Measurements from ENCODE around the gene ANKS4B. TPM values are rescaled to one million over a fixed set of nuclear protein-coding genes. Genes with fewer than 3 reads are reported as not detected.

The ANKS4B gene
- total RNA-seq, 2 experiments from 2014 or later, result not detected

DNA sequence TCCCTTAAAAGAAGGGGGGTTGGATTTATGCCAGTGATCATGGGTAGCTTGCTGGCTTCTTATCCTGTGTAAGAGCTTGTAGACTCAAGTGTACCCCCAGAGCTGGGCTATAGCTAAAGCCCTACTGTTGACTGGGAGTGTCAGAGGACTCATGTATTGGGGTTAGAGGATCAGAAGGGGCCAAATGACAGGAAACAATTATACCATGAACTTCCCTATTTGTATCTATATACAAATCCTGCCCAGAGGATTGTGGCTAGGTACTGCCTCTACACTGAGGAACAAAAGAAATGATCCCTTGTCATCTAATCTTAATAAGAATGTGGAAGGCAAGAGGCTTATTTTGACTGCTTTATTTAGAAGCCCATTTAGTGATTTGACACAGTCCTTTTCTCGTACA is 36.4 kb upstream of the ANKS4B start:
- CTCF ChIA-PET, result interaction anchor here (0.9 to 1.0 kb wide), 3 partner anchors 9 to 329 kb away, joined by 3 to 4 read pairs (median 4); no protein-coding TSS in a partner anchor
- ATAC-seq (no peak), DNase-seq (no peak)
- Mint-ChIP-seq H3K36me3 (ENCODE audit: low read depth) (no peaks in the 10 kb centered on the region), H3K27ac (no peak overlapping the region), H3K27me3 (peaks cover 7% of the 10 kb centered on the region), H3K4me3 (no peak overlapping the region), H3K4me1 (peaks cover 9% of the 10 kb centered on the region), H3K9me3 (ENCODE audit: low read depth) (no peaks in the 10 kb centered on the region)
- POLR2A ChIA-PET, result no interaction called here
- intact Hi-C loops (cut with DNase I, micrococcal nuclease), result no loop called here

DNA sequence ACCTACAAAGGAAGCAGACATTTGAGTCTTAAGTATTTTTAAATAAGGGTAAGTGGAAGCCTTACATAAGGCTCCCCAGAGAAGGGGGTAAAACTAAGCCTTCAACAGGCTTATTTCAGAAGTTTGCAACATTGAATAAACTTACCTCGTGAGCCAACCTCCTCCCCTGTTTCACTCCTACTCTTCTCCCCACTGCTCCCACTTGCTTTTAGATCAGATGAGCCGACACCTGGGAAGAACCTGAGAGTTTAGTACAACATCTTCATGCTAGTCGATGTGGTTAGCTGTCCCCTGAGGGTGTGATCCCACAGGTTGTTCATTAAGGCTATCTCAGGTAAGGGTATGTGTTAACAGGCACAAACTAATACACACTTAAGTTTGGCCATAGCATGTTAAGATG is 35.9 kb upstream of the ANKS4B start:
- POLR2A ChIA-PET, result no interaction called here
- ATAC-seq, result no peak
- CTCF ChIA-PET, result interaction anchor here (0.9 to 1.0 kb wide), 2 partner anchors 9 to 14 kb away, joined by 4 read pairs; no protein-coding TSS in a partner anchor

DNA sequence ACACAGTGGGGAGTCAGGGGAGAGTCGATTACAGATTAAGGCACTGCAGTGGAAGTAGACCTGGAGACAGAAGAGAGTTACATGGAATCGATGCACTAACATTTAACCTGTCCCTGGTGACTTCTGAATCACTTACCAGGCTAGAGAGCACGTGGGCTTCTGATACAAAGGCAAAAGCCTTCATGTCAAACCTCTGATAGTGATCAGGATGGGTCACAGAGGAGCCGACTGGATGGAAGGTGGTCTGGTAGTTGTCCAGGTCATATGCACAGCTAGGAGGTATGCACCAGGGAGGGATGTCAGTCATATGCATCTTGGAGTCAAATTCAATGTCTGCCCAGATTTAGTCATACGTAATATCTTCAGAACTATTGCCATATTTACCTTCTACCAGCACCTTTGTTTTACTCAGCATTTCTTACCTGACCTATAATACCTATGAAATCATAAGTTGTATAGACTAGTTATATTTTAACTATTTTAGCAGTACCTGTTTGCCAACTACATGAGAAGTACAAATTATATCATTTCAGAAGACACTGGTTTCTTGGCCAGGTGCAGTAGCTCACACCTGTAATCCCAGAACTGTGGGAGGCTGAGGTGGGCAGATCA is 33.8 kb upstream of the ANKS4B start:
- no peak overlapping the region for H3K27ac Mint-ChIP-seq
- POLR2A ChIA-PET, result no interaction called here
- no peak for ATAC-seq
- no peak for DNase-seq
- H3K36me3 Mint-ChIP-seq (ENCODE audit: low read depth), result no peaks in the 10 kb centered on the region
- intact Hi-C loops (cut with DNase I, micrococcal nuclease), result loop anchor here in 1 of 2 experiments (10.0 kb wide), 1 partner anchor 65 kb away; no protein-coding TSS in a partner anchor
- H3K4me1 Mint-ChIP-seq, result peaks cover 4% of the 10 kb centered on the region
- peaks cover 9% of the 10 kb centered on the region for H3K27me3 Mint-ChIP-seq
- no peak overlapping the region for H3K4me3 Mint-ChIP-seq
- CTCF ChIA-PET, result interaction anchor here (1.1 to 1.2 kb wide), 2 partner anchors 10 to 11 kb away, joined by 3 to 8 read pairs; no protein-coding TSS in a partner anchor
- H3K9me3 Mint-ChIP-seq (ENCODE audit: low read depth), result no peaks in the 10 kb centered on the region

More for the DNA sequence above, 35.9 kb upstream of the ANKS4B start:
- Mint-ChIP-seq H3K4me3 (no peak overlapping the region), H3K9me3 (ENCODE audit: low read depth) (no peaks in the 10 kb centered on the region), H3K4me1 (peaks cover 9% of the 10 kb centered on the region), H3K36me3 (ENCODE audit: low read depth) (no peaks in the 10 kb centered on the region), H3K27ac (no peak overlapping the region), H3K27me3 (peaks cover 7% of the 10 kb centered on the region)
- intact Hi-C loops (cut with DNase I, micrococcal nuclease), result no loop called here
- no peak for DNase-seq

DNA sequence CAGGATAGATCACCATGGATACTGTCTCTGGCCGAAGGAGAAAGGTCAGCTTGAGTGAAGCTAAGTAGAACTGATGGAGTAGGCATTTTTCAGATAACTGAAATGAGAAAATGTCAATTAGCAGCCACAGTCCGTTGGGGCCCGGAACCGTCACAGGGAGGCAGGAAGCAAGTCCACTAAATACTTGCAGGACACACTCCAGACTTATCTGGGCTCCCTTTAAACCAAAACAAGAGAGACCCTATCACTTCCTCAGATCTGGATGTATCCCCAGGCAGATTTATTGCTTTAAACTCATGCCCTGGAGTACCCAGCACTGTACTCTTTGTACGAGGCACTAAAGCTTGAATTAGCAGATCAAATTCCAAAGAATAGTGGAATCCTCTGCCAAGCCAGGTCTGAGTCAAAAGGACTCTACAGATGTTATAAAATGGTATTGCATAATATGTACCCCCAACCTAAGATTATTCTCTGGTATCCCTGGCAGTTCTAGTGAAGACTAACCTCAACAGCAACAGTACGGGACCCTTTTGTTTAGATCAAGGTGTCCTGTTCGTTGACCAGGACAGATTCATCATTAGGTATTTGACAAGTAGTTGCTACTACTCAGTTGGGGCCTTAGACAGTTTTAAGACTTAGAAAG is 30.2 kb upstream of the ANKS4B start:
- no peak overlapping the region for H3K4me3 Mint-ChIP-seq
- CTCF ChIA-PET, result interaction anchor here (0.9 to 1.1 kb wide), 2 partner anchors 13 to 24 kb away, joined by 3 to 4 read pairs; no protein-coding TSS in a partner anchor
- no peak for DNase-seq

DNA sequence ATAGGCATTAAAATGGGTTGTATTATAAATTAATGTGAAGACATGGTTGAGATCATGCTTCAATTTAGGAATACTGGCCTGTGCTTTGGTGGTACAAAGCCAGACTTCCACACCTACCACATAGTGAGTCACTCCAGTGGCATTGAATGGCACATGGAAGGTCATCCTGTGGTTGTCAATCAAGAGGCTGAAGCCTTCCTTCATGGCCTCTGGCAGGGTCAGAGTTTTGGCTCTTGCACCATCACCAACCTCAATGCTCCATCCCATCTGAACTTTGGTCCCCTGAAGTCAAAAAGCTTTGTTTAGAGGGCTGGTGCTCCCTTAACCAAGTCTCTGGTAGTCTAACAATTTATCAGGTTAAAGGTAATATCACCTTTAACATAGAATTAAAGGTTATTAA is 28.2 kb upstream of the ANKS4B start:
- Mint-ChIP-seq H3K27ac (no peak overlapping the region), H3K27me3 (peaks cover 8% of the 10 kb centered on the region), H3K4me1 (no peaks in the 10 kb centered on the region), H3K9me3 (ENCODE audit: low read depth) (no peaks in the 10 kb centered on the region), H3K4me3 (no peak overlapping the region), H3K36me3 (ENCODE audit: low read depth) (no peaks in the 10 kb centered on the region)
- CTCF ChIA-PET, result no interaction called here
- intact Hi-C loops (cut with DNase I, micrococcal nuclease), result loop anchor here in 1 of 2 experiments (10.0 kb wide), 1 partner anchor 59 kb away; no protein-coding TSS in a partner anchor
- POLR2A ChIA-PET, result no interaction called here
- DNase-seq (no peak), ATAC-seq (no peak)

More for the DNA sequence above, 30.2 kb upstream of the ANKS4B start:
- Mint-ChIP-seq H3K27ac (no peak overlapping the region), H3K36me3 (ENCODE audit: low read depth) (no peaks in the 10 kb centered on the region), H3K9me3 (ENCODE audit: low read depth) (no peaks in the 10 kb centered on the region), H3K27me3 (peaks cover 10% of the 10 kb centered on the region), H3K4me1 (no peaks in the 10 kb centered on the region)
- POLR2A ChIA-PET, result no interaction called here
- ATAC-seq, result no peak
- intact Hi-C loops (cut with DNase I, micrococcal nuclease), result loop anchor here in 1 of 2 experiments (10.0 kb wide), 1 partner anchor 62 kb away; no protein-coding TSS in a partner anchor

DNA sequence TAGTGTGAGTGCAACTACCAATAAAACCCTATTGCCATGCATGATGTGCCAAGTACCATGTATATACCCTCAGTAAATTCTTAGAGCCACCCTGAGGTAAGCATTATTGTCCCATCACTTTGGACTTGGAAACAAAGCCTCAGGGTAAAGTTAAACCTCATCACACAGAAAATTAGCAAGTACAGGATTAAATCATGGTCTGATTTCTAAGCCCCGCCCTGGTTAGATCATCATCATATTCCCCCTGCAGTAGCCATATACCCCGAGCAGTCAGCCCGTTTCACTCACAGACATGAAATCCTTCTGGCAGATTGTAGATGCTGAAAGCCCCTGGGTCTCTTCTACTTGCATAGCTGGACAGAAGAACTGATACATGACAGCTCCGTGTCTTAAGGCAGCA is 26.9 kb upstream of the ANKS4B start:
- Mint-ChIP-seq H3K4me1 (no peaks in the 10 kb centered on the region), H3K9me3 (ENCODE audit: low read depth) (no peaks in the 10 kb centered on the region), H3K4me3 (no peak overlapping the region), H3K27ac (no peak overlapping the region), H3K36me3 (ENCODE audit: low read depth) (no peaks in the 10 kb centered on the region), H3K27me3 (peaks cover 12% of the 10 kb centered on the region)
- CTCF ChIA-PET, result no interaction called here
- no peak for ATAC-seq
- intact Hi-C loops (cut with DNase I, micrococcal nuclease), result loop anchor here in 1 of 2 experiments (10.0 kb wide), 1 partner anchor 58 kb away; no protein-coding TSS in a partner anchor
- no peak for DNase-seq
- POLR2A ChIA-PET, result interaction anchor here (0.6 kb wide), 1 partner anchor 10 kb away, joined by 5 read pairs; no protein-coding TSS in a partner anchor

DNA sequence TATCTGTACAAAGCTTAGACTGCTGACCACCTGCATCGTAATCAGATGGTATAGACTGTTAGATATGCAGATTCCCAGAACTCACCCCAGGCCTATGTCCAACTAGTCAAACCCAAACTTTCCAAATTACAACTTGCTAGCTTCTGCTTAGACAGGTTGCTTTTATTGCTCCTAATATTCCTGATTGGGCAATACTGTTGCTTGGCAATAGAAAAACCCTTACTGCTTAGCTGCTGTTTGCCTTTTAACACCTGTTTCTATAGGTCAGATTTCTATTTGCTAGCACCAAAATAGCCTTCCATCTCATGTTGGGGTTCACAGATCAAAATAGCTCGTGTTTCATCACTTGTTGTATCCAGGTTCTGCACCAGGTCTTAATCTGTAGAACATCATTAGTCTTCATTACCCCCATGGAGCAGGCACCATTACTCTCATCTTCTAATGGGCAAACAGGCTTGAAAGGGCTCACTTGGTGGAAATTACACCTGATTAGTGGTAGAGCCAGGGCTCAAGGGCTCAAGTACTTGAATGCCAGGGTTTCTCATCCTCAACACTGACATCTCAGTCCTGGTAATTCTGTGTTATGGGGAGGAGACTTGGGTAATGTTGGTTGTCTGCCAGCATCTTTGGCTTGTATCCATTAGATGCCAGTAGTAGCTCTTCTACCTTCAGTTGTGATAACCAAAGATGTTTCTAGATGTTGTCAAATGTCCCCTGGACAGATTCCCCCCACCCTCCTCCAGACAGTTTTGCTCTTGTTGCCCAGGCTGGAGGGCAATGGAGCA is 24.9 kb upstream of the ANKS4B start:
- intact Hi-C loops (cut with DNase I, micrococcal nuclease), result loop anchor here in 1 of 2 experiments (10.0 kb wide), 1 partner anchor 56 kb away; no protein-coding TSS in a partner anchor
- Mint-ChIP-seq H3K27me3 (peaks cover 14% of the 10 kb centered on the region), H3K4me3 (no peak overlapping the region), H3K27ac (no peak overlapping the region), H3K36me3 (ENCODE audit: low read depth) (no peaks in the 10 kb centered on the region), H3K9me3 (ENCODE audit: low read depth) (no peaks in the 10 kb centered on the region), H3K4me1 (no peaks in the 10 kb centered on the region)
- POLR2A ChIA-PET, result no interaction called here
- ATAC-seq (no peak), DNase-seq (no peak)
- CTCF ChIA-PET, result no interaction called here

DNA sequence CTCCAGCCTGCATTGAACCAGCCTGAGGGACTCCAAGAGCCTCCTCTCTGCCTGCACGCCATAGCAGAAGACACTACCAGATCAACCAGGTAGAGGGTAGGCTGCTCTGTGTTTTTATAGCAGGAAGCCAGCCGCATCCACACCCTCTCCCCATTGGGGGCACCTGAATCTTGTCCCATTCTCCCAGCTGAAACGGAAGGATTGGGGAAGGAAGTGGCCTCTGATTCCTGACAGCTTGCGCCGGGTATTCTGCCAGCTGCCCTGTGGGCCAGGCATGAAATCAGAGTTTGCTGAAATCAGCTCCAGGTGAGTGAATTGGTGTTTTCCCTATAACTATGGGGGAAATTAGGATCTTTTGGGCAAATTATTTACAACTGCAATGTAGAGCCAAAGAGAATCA is 22.0 kb upstream of the ANKS4B start, which contains the start of gene ZP2:
ZP2 (minus strand) TSS at position 89 of the 400 bp plus-strand sequence; CDS start at position 62, 27 bp downstream.
- Mint-ChIP-seq H3K4me1 (no peaks in the 10 kb centered on the region), H3K27ac (no peak within 1 kb of the TSS), H3K36me3 (ENCODE audit: low read depth) (no peaks in the 10 kb centered on the region), H3K27me3 (peaks cover 14% of the 10 kb centered on the region), H3K4me3 (no peak within 1 kb of the TSS), H3K9me3 (ENCODE audit: low read depth) (no peaks in the 10 kb centered on the region)
- ATAC-seq (no peak), DNase-seq (no peak)
- POLR2A ChIA-PET, result no interaction called here
- CTCF ChIA-PET, result no interaction called here
- intact Hi-C loops (cut with DNase I, micrococcal nuclease), result no loop called here

DNA sequence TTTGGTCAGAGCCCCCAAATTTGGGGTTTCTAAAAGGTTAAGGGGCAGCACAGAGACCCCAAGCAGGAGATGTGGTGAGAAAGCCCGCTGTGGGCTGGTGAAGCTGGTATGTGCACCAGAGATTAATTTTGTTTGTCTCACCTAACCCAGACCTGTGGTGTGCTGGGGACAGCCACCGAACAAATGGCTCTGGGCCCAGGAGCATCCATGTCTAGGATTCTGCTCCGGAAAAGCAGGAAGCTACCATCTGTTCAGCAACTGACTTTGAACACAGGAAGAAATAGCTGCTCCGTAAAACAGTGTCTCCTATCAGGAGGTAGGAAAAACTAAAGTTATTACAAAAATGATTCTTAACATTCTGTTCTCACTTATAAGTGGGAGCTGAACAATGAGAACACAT is 19.4 kb upstream of the ANKS4B start:
- Mint-ChIP-seq H3K4me1 (no peaks in the 10 kb centered on the region), H3K9me3 (ENCODE audit: low read depth) (no peaks in the 10 kb centered on the region), H3K4me3 (no peak overlapping the region), H3K27me3 (peaks cover 17% of the 10 kb centered on the region), H3K36me3 (ENCODE audit: low read depth) (no peaks in the 10 kb centered on the region), H3K27ac (no peak overlapping the region)
- DNase-seq (no peak), ATAC-seq (no peak)
- intact Hi-C loops (cut with DNase I, micrococcal nuclease), result no loop called here
- CTCF ChIA-PET, result interaction anchor here (0.6 kb wide), 1 partner anchor 1416 kb away, joined by 4 read pairs; no protein-coding TSS in a partner anchor
- POLR2A ChIA-PET, result no interaction called here

DNA sequence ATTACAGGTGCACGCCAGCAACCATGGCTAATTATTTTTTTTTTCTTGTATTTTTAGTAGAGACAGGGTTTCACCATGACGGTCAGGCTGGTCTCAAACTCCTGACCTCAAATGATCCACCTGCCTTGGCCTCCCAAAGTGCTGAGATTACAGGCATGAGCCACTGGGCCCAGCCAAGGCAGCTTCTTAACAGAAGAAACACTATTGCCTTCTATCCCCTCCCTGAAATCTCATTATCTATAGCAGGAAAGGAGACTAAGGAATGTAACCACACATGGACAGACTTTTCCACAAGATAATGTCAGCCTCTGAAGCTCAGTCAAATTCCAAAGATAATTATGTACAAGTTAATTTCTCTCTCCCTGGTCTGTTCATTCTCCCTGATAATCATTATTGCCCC is 16.4 kb upstream of the ANKS4B start:
- Mint-ChIP-seq H3K36me3 (ENCODE audit: low read depth) (no peaks in the 10 kb centered on the region), H3K4me3 (no peak overlapping the region), H3K9me3 (ENCODE audit: low read depth) (no peaks in the 10 kb centered on the region), H3K4me1 (no peaks in the 10 kb centered on the region), H3K27ac (no peak overlapping the region), H3K27me3 (peaks cover 16% of the 10 kb centered on the region)
- intact Hi-C loops (cut with DNase I, micrococcal nuclease), result no loop called here
- no peak for ATAC-seq
- CTCF ChIA-PET, result no interaction called here
- POLR2A ChIA-PET, result interaction anchor here (0.7 kb wide), 1 partner anchor 11 kb away, joined by 5 read pairs; no protein-coding TSS in a partner anchor
- DNase-seq, result no peak

DNA sequence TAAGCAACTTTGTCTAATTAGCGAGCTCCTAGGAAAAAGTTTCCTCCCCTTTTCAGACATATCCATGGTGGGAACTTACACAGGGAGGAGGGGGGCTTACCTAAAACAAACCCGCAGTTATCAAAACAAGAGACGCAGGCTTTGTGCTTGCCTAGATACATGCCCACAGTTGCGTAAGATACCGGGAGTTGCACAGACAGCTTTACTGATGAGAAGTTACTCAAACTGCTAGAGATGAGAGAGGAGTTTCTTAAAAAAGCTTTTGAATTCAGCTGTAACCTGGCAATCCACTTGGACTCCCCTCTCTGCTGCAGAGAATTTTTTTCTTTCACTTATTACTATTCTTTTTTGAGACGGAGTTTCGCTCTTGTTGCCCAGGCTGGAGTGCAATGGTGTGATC is 15.3 kb upstream of the ANKS4B start:
- intact Hi-C loops (cut with DNase I, micrococcal nuclease), result no loop called here
- ChIA-PET POLR2A (no interaction called here), CTCF (no interaction called here)
- Mint-ChIP-seq H3K4me1 (no peaks in the 10 kb centered on the region), H3K27me3 (peaks cover 20% of the 10 kb centered on the region), H3K9me3 (ENCODE audit: low read depth) (no peaks in the 10 kb centered on the region), H3K27ac (no peak overlapping the region), H3K4me3 (no peak overlapping the region), H3K36me3 (ENCODE audit: low read depth) (no peaks in the 10 kb centered on the region)
- DNase-seq (no peak), ATAC-seq (no peak)
